GM18498 (cell line): ENCODE results near the gene BHMT.
"Not testable (repeated sequence)": the region's sequence is repeated elsewhere in the genome, so short reads cannot be mapped to it uniquely, and the experiment has no call there.

Experiments used
- ATAC-seq: cut with Tn5 transposase; IDR thresholded peaks from one replicate; pipeline ENCODE4 v1.9.1; 2021; ENCODE audit warnings: mild to moderate bottlenecking, moderate library complexity; ENCODE audit not compliant: unreplicated experiment

Gene BHMT

DNA sequence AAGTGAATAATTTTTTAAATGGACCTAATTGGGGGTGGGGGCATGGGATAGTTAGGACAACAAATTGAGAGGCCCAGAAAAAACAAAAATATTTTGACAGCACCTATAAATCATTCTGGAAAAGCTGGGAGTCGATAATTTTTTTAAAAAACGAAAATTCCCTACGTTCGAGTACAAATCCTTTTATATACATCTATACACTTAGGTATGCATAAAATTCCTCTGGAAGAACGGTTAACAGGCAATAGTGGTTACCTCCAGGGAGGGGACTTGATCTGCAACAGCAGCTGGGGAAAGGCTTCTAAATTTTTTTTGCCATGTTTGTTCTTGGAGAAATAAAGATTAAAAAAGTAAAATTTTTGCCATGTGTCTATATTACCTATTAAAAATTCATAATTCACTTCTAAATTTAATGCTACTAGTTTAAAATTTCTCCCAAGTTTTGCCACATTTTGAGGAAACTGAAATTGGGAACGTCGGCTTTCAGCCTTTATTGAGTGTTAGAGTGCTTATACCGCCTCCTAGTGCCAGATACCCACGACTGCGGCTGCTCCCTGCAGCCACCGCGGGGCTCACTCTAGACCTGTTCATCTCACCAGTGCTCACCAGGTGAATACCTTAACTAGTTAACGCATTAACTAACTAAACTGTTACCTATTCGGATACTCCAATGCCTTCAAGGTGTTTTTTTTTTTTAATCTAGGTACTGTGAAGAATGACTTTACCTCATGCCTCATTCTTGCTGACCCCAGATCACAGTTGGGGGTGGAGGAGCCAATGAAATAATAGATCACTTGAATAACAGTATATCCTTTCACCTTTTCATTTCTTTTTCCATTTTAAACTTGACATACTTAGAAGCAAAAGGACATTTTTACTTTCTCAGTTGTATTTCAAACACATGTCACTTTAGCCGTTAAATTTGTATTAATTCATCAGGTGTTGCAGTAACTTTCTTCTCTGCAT lies 1.8 kb upstream of the BHMT start:
- ATAC-seq: peak; percentile 43

DNA sequence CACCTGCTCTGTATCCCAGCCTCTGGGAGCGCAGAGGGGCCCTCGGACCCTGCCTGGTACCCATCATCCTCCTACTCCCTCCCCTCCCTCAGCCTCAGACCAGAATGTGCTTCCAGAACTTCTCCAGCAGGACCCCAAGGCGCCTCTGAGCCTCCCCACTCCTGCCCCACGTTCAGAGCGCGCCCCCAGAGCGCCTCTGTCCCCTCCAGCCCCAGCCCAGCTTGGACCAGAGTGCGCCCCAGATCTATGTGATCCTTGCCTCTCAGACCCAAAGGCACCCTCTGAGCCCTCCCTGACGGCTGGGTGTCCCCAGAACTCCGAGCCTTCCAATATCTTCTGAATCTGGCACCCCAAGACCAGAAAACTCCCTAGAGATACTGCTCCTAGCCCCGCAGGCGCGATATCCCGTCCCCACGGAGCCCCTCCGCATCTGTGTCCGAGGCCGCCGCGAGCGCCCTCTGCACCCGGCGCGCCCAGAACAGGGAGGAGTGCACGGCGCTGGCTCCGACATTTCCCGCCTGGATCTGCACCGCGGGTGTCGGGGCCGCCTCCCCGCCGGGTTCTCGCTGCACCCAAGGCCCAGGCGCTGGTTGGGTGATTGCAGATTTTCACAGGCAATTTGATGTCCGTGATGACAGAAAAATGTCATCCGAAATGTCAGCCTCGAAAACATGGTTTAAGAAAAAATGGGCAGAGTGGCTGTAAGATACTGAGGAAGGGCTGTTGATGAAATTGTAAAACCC lies 522 bp downstream of the BHMT start:
- ATAC-seq: no peak

DNA sequence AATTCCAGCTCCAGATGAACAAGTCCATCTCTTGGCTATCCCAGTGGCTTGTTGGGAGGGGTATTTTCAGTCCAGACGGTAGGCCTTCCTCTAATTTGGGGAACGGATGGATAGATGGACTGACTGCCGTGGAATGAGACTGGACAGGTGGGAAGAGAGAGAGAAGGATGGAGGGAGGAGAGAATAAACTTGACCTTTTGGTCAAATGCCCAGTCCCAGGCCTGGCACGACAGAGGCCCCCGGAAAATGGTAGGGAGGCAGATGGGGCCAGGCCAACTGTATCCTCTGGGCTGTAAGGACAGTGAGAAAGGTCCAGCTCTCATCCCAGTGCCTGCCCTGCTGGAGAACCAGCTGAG lies 1.1 kb downstream of the BHMT start:
- ATAC-seq: no peak

DNA sequence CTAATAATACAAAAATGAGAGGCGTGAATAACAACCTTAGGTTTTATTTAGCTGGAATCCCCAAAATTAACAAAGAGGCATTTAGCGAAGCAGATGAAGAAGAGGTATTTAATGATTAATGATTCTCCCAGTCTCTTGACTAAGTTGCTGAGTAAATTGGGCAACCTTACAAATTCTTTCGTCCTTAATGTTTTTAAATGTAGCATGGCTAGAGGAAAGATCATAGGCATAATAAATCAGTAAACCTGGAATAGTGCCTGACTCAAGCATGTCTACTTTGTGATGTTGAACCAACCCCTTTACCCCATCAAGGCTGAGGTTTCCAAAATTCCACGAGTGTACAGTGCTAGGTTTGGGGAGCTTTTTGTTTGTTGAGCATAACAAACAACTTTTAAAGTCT lies 7.9 kb downstream of the BHMT start:
- no peak for ATAC-seq

DNA sequence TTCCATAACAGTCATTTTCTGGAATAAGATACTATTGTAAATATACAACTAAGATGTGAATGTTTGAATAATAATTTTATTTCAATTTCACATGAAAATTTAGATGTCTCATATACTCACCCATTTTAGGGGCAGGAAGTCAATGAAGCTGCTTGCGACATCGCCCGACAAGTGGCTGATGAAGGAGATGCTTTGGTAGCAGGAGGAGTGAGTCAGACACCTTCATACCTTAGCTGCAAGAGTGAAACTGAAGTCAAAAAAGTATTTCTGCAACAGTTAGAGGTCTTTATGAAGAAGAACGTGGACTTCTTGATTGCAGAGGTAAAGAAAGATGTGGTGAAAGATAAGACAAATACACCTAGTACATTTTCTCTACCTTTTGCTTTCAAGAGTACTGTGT lies 8.6 kb downstream of the BHMT start:
- ATAC-seq: no peak

DNA sequence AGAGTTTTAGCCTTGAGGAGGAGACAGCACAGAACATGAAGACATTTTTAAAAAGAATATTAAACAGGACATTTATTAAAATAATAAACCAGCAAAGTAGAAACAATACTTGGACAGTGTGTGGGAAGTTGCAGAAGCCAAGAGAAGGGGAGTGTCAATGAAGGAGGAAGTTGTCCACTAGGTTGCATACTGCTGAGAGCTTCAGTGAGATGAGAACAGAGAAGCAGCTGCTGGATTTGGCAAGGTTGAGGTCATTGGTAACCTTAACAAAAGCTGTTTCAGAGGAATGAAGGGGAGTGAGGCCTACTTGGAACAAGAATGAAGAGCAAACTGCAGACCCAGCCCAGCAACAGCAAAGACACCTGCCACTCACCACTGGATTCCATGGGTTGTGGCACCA lies 11.4 kb downstream of the BHMT start:
- ATAC-seq: no peak

DNA sequence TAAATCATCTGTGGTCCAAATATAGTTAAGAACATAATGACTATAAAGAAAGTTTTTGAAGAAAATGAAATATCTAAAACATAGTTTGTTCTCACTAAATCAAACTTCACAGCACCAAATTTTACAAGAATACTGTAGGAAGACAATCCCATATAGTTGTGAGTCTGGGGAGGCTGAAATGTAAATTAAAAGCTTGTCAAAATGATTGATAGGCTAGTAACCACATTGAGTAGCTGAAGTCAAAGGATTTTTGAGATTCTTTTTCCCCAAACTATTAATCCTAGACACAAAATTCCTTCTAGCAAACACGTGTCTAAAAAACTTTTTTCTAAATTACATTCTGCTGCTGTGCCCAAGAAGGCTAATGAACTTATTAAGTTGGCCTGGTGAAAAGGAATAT lies 13.0 kb downstream of the BHMT start:
- ATAC-seq: no peak

DNA sequence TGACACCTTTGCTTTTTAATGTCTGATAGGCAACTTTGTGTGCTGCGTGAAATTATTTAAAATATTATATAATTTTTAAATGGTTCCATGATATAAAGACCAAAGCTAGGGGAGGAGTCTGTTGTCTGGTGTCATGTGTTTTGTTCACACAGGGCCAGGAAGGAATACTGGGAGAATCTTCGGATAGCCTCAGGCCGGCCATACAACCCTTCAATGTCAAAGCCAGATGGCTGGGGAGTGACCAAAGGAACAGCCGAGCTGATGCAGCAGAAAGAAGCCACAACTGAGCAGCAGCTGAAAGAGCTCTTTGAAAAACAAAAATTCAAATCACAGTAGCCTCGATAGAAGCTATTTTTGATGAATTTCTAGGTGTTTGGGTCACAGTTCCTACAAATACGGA lies 19.2 kb downstream of the BHMT start:
- no peak for ATAC-seq

DNA sequence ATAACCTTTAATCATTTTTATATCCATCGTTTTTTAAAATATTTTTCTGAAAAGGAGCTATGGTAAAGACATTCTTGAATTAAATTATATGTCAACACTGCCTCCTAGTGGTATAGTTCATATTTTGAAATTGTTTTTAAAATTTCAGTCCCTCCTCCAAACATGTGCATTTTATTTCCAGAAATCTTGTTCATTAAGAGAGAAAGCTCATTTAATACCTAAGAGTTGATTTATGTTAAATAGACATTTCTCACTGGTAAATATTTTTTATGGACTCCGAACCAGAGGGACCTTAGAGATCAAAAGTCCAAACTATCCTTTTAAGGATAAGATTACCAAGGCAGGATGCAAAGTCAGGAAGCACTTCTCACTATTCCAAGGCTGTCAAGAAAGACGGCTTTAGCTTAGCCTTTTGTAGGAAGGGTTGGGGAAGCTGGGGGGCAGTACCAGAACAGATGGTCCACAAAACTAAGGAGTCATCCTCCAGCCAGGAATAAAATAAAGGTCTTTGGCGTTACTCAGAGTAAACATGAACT lies 21.6 kb downstream of the BHMT start:
- no peak for ATAC-seq

DNA sequence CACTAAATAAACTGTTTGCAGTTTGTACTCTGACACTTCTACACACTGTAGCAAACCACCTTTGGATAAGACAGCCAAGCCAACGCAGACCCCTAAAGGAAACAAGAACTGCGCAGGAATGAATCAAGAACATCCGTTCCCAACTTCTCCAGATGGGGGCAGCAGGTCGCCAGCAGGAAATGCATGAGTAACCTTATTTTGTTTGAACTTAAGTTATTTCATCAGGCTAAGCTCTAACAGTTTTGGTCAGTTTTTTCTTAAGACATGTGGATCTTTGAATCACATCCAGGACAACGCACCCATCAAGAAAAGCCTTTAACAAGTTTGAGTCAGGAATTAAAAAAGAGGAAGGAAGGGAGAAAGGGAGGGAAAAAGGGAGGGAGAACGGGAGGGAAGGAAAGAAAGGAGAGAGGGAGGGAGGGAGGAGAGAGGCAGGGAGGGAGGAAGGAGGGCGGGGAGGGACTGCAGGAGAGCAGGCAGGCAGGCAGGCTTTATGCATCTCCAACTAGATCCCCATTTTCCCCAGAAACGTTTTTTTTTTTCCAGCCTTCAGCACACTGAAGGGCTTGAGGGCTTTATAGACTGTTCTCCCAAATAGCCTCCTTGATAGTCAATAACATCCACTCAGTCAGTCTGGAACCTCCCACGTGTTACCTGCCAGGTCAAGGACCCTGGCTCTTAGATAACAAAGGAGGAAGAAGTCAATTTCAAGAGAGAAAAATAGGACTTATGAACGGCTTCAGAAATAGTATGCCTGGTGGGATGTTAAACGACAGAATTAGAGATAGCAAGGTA lies 22.2 kb downstream of the BHMT start:
- ATAC-seq: no peak

DNA sequence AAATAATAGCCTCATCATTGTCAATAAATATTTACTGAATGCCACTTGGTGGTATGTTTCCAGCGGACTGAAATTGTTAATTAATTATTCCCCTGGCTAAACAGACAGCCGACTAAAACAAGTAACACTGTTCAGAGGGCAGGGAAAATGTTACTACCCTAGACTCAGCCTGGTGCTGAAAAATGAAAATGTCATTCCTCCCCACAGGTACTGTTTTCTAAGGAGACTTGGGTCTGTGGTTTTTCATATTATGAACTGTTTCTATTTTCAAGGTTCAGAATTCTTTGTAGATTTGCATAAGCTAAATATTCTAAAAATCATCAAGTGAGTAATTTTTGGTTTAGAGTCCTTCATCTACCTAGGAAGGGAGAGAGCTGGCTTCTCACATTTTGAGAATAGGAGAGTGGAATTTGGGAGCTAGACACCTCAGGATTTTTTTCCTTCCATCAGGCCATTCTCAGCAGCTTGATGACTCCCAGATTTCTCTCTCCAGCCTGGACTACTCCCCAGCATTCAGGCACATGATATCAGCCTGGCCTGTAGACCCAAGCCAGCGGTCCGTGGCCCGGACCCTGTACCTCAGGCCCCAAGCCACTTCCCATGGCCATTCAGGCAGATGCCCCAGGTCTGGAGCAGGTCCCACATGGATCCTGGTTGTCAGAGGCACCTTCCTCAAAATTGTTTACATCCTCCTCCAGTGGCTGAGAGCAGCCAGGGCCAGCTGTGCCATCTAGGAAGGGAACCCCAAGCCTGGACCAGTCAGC lies 24.4 kb downstream of the BHMT start:
- peak; percentile 64 for ATAC-seq

DNA sequence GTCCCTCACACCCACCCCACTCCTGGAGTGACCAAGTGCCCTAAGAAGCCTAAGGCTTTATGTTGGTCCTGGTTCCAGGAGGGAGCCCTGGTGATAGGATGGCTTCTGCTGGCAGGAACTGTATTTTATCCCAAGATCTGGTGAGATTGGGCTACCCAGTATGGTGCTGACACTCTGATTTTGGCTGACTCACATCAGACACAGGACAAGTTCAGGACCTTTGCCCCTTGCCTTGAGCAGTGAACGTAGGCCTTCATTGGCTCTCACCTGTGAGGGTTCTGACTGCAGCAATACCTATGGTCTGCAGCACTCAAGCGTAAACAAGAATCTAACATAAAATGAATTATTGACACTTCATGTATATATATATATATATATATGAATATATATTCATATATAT lies 25.0 kb downstream of the BHMT start:
- ATAC-seq: no peak

DNA sequence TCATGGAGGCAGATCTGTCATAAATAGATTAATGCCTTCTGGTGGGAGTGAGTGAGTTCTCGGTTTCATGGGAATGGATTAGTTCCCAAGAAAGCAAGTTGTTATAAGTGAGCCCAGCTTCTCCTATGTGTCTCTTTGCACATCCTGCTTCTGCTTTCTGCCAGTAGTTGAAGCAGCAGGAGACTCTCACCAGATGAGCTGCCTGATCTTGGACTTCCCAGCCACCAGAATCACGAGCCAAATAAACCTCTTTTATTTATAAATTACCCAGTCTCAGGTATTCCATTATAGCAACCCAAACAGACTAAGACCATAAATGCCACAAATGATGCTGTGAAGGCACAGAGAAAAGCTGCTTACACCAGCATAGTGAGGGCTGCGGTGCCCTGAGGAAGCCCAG lies 28.9 kb downstream of the BHMT start:
- no peak for ATAC-seq

DNA sequence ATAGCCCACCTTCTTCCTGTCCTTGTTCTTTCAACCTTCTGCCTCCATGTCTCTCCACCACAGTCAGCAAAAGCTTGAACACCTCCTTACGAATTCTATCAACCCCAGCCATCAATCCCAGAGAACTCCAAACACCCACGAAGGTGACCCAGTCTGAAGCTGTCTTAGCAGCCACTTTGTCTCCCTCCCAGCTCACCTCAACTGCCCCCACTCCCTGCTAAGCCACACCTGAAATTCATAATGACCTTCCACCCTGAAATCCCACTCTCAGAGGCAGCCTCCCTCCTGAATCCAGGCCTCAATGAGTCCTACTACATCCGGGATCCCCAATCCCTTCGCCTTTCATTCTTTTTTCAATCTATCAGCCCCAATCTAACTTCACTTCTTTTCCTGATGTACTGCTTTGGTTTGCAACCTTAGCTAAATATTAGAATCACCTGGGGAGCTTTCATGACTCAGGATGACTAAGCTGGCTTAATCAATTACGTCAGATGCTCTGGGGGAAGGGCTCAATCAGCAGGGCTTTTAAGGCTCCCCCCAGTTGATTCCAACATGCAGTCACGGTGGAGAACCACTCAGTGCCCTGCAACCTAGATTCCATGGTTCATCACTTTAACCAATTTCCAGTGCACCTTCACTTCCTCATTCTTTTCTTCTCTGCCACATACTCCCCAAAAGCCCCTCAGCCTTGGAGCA lies 32.2 kb downstream of the BHMT start:
- no peak for ATAC-seq

DNA sequence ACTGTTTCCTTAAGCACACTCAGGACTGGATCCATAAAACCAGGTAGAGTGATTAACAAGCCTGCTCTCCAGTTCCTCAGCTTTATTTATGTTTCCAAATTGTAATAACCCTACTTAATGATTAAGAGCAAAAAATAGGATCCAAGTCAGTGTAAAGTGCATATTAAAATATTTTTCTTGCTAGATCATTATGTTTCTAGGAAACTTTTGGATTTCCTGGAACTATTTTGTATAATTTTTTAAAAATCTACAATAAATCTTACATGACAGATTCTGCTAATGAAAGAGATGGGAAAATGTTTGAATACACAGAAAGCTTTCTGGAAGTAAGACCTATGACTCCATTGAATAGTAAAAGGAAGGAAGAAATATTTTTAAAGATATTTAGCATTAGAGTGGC lies 35.5 kb downstream of the BHMT start:
- no peak for ATAC-seq

DNA sequence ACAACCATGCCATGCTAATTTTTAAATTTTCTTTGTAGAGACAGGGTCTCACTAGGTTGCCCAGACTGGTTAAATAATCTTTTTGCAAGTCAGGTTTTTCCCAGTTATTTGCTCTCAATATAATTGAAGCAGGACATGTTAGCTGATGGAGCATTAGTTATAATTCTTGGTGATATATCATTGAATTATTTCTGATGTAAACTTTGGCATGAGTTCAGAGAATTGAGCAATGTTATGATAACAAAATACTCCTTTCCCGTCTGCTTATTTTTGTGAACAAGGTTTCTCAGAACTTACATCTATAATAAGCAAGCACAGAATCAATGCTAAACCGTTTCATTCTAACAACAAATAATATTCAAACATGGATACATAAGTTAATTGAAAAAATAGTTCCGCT lies 37.8 kb downstream of the BHMT start:
- ATAC-seq: no peak

DNA sequence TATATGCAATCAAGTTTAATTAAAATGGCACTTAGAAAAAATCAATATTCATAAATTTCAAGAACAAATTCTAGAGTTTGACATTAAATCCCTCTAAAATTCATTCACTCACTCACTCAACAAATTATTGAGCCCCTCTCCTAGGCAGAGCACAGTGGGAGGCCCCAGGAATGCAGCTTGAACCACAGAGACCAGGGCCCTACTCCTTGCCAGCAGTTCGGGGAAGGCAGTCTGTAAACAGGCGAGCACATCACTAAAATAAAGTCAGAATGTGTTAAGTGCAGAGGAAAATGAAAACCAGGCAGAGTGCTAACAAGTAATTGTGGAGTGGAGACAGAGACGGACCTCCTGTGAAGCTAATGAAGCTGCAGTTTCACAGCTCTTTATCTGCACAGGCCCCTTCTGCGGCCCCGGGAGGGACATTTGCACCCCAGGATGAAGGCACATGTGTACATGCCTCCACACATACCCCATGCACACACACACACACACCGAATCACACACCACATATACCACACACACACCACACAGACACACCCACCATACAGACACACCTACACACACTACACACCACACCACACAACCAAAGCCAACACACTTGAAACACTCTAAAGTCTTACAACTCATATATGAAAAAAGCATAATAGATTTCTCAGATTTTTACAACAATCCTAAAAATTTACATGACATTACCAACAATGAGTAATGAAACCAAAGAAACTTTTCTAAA lies 40.5 kb downstream of the BHMT start:
- ATAC-seq: no peak

DNA sequence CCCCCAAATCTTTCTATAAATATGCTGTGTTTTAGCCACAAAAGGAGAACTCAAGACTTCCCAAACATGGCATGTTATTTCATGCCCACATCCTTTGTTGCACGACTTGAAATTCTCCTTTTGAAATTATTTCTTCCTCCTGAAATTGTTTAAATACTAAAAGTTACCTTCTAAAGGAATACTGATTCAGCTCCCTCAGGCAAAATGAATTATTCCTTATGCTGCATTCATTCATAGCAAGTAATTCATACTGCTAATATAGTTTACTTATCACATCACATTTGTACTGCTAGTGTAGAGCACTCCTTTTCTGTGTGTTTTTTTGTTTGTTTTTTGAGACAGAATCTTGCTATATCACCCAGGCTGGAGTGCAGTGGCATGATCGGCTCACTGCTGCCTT lies 45.7 kb downstream of the BHMT start:
- no peak for ATAC-seq

DNA sequence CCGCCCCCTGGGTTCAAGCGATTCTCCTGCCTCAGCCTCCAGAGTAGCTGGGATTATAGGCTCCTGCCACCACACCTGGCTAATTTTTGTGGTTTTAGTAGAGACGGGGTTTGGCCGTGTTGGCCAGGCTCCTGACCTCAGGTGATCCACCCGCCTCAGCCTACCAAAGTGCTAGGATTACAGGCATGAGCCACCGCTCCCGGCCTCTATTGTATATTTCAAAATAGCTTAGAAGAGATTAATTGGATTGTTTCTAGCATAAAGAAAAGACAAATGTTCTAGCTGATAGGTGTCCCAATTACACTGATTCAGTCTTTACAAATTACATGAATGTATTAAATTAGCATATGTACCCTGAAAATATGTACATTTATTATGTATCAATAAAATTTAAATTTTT lies 50.0 kb downstream of the BHMT start:
- ATAC-seq: not testable (repeated sequence)
